ENCODE measurements around the gene SYNDIG1. TPM values are rescaled to one million over a fixed set of nuclear protein-coding genes. Genes with fewer than 3 reads are reported as not detected.

Gene SYNDIG1
- total RNA-seq, 6 experiments from 2014 or later, result 0.14 to 0.31 TPM; not detected in 4

- H3K4me3 Mint-ChIP-seq, result no peak overlapping the region
- H3K27ac Mint-ChIP-seq, result no peak overlapping the region
- H3K27me3 Mint-ChIP-seq (ENCODE audit: insufficient read depth), result peaks cover 25% of the 10 kb centered on the region
- H3K9me3 Mint-ChIP-seq, result no peaks in the 10 kb centered on the region
- peaks cover 19% of the 10 kb centered on the region for H3K4me1 Mint-ChIP-seq (ENCODE audit: low read depth)
- no peak for DNase-seq
- H3K36me3 Mint-ChIP-seq (ENCODE audit: low read depth), result no peaks in the 10 kb centered on the region
- TF ChIP-seq CTCF (IDR thresholded peaks at IDR 0.05), result no peak
These were observed 29.2 kb downstream of the SYNDIG1 start for GRCh38 chr20:24498641-24499040.

GRCh38 chr20:24499472-24499871 is 30.0 kb downstream of the SYNDIG1 start:
- TF ChIP-seq CTCF (IDR thresholded peaks at IDR 0.05), result no peak
- Mint-ChIP-seq H3K27me3 (ENCODE audit: insufficient read depth) (peaks cover 24% of the 10 kb centered on the region), H3K4me1 (ENCODE audit: low read depth) (peaks cover 22% of the 10 kb centered on the region), H3K4me3 (no peak overlapping the region), H3K36me3 (ENCODE audit: low read depth) (no peaks in the 10 kb centered on the region), H3K27ac (no peak overlapping the region), H3K9me3 (no peaks in the 10 kb centered on the region)
- no peak for DNase-seq

- Mint-ChIP-seq H3K4me1 (ENCODE audit: low read depth) (peaks cover 22% of the 10 kb centered on the region), H3K36me3 (ENCODE audit: low read depth) (no peaks in the 10 kb centered on the region), H3K27me3 (ENCODE audit: insufficient read depth) (peaks cover 24% of the 10 kb centered on the region)
These were observed 32.5 kb downstream of the SYNDIG1 start for GRCh38 chr20:24501764-24502556.

GRCh38 chr20:24502661-24503060 is 33.2 kb downstream of the SYNDIG1 start:
- no peak for TF ChIP-seq CTCF (IDR thresholded peaks at IDR 0.05)
- peaks cover 22% of the 10 kb centered on the region for H3K4me1 Mint-ChIP-seq (ENCODE audit: low read depth)
- peak overlapping the region; percentile 79 for H3K27ac Mint-ChIP-seq
- peak; percentile 19 for DNase-seq
- peaks cover 21% of the 10 kb centered on the region for H3K27me3 Mint-ChIP-seq (ENCODE audit: insufficient read depth)
- no peaks in the 10 kb centered on the region for H3K9me3 Mint-ChIP-seq
- H3K4me3 Mint-ChIP-seq, result peak overlapping the region; percentile 40; the same call in 1 of the 2 replicates
- H3K36me3 Mint-ChIP-seq (ENCODE audit: low read depth), result no peaks in the 10 kb centered on the region

More at GRCh38 chr20:24501764-24502556, 32.5 kb downstream of the SYNDIG1 start:
- Mint-ChIP-seq H3K4me3 (no peak overlapping the region), H3K9me3 (no peaks in the 10 kb centered on the region), H3K27ac (peak overlapping the region; percentile 82)
- TF ChIP-seq CTCF (IDR thresholded peaks at IDR 0.05), result no peak
- DNase-seq, result peak; percentile 97

GRCh38 chr20:24503352-24503931 is 34.0 kb downstream of the SYNDIG1 start:
- Mint-ChIP-seq H3K27ac (peak overlapping the region; percentile 79), H3K36me3 (ENCODE audit: low read depth) (no peaks in the 10 kb centered on the region), H3K4me3 (no peak overlapping the region; the same call in 1 of the 2 replicates), H3K4me1 (ENCODE audit: low read depth) (peaks cover 22% of the 10 kb centered on the region), H3K9me3 (no peaks in the 10 kb centered on the region), H3K27me3 (ENCODE audit: insufficient read depth) (peaks cover 21% of the 10 kb centered on the region)
- 0 out of 2 replicates have a peak, but pooled peaks have one; percentile 9 for TF ChIP-seq CTCF (IDR thresholded peaks at IDR 0.05)
- DNase-seq, result peak; percentile 47
